Activated CD8-positive, alpha-beta T cell treated with anti-CD3 and anti-CD28 coated beads for 36 hours (primary cell): Measurements from ENCODE around the gene GMCL2. TPM values are rescaled to one million over a fixed set of nuclear protein-coding genes. Genes with fewer than 3 reads are reported as not detected.
A peak's percentile ranks its signal among the peaks of the same experiment; 100 is the strongest.

Experiments used
- ATAC-seq: fragments of 200-7000 bp; cut with Tn5 transposase; one replicate; pipeline ENCODE4 v1.10.0; 2021; ENCODE audit warnings: mild to moderate bottlenecking, moderate library complexity
- CTCF ChIA-PET: fragments of 350-600 bp; sonication (Branson Sonifier 250); formaldehyde crosslinking; loops from one replicate; lab custom pipeline; 2021; ENCODE audit warnings: antibody characterized with exemption; lab: Charles Lee
- POLR2A ChIA-PET: fragments of 350-600 bp; sonication (Branson Sonifier 250); formaldehyde crosslinking; loops from one replicate; lab custom pipeline; 2021; ENCODE audit warnings: antibody characterized with exemption; lab: Charles Lee
- DNase-seq: peaks from one replicate; pipeline ENCODE4 v3.0.0-alpha.2; 2020
- H3K27ac Mint-ChIP-seq: one replicate; pipeline ENCODE4 v1.8.0; 2021; ENCODE audit warnings: mild to moderate bottlenecking, mixed read lengths
- H3K27me3 Mint-ChIP-seq: one replicate; pipeline ENCODE4 v1.8.0; 2021; ENCODE audit warnings: mixed read lengths
- H3K36me3 Mint-ChIP-seq: one replicate; pipeline ENCODE4 v1.8.0; 2021; ENCODE audit warnings: low read depth, mixed read lengths
- H3K4me1 Mint-ChIP-seq: one replicate; pipeline ENCODE4 v1.8.0; 2021; ENCODE audit warnings: low read depth, mixed read lengths
- H3K4me3 Mint-ChIP-seq: one replicate; pipeline ENCODE4 v1.8.0; 2021; ENCODE audit warnings: mild to moderate bottlenecking, moderate library complexity, mixed read lengths
- H3K9me3 Mint-ChIP-seq: one replicate; pipeline ENCODE4 v1.8.0; 2021; ENCODE audit warnings: mixed read lengths
- intact Hi-C: fragments of 100-400 bp; cut with micrococcal nuclease; formaldehyde crosslinking; loops from one replicate; pipeline ENCODE4 v1.10.0; 2022
- total RNA-seq, 2 experiments: library from RNA; stranded (reverse); gene quantifications; one replicate each; pipeline ENCODE4 v1.2.3, GENCODE V29; 2021
- TF ChIP-seq, protein P1 (sequence below): fragments of 200-600 bp; IDR thresholded peaks from one replicate; pipeline ENCODE4 v1.8.0; 2022; ENCODE audit warnings: antibody characterized with exemption, mild to moderate bottlenecking

The GMCL2 gene
- total RNA-seq, 2 experiments from 2014 or later = not detected

GRCh38 chr5:178234750-178235587, 47.8 kb upstream of the GMCL2 start:
- peak; percentile 95 for DNase-seq
- no peaks in the 10 kb centered on the region for H3K27me3 Mint-ChIP-seq
- H3K4me3 Mint-ChIP-seq = no peak overlapping the region
- CTCF ChIA-PET = interaction anchor here (0.6 to 3.3 kb wide), 16 partner anchors 9 to 649 kb away, joined by 3 to 40 read pairs (median 4); no protein-coding TSS in a partner anchor
- intact Hi-C loops = no loop called here
- peaks cover 20% of the 10 kb centered on the region for H3K36me3 Mint-ChIP-seq
- peak; percentile 34 for ATAC-seq
- POLR2A ChIA-PET = interaction anchor here (0.9 to 21.3 kb wide), 4 partner anchors 10 to 48 kb away, joined by 3 to 431 read pairs (median 3); partner anchors contain the start of gene HNRNPAB
- peaks cover 60% of the 10 kb centered on the region for H3K4me1 Mint-ChIP-seq
- H3K27ac Mint-ChIP-seq = no peak overlapping the region
- TF ChIP-seq, protein P1, sequence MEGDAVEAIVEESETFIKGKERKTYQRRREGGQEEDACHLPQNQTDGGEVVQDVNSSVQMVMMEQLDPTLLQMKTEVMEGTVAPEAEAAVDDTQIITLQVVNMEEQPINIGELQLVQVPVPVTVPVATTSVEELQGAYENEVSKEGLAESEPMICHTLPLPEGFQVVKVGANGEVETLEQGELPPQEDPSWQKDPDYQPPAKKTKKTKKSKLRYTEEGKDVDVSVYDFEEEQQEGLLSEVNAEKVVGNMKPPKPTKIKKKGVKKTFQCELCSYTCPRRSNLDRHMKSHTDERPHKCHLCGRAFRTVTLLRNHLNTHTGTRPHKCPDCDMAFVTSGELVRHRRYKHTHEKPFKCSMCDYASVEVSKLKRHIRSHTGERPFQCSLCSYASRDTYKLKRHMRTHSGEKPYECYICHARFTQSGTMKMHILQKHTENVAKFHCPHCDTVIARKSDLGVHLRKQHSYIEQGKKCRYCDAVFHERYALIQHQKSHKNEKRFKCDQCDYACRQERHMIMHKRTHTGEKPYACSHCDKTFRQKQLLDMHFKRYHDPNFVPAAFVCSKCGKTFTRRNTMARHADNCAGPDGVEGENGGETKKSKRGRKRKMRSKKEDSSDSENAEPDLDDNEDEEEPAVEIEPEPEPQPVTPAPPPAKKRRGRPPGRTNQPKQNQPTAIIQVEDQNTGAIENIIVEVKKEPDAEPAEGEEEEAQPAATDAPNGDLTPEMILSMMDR = peak; percentile 92
- H3K9me3 Mint-ChIP-seq = no peaks in the 10 kb centered on the region

DNA sequence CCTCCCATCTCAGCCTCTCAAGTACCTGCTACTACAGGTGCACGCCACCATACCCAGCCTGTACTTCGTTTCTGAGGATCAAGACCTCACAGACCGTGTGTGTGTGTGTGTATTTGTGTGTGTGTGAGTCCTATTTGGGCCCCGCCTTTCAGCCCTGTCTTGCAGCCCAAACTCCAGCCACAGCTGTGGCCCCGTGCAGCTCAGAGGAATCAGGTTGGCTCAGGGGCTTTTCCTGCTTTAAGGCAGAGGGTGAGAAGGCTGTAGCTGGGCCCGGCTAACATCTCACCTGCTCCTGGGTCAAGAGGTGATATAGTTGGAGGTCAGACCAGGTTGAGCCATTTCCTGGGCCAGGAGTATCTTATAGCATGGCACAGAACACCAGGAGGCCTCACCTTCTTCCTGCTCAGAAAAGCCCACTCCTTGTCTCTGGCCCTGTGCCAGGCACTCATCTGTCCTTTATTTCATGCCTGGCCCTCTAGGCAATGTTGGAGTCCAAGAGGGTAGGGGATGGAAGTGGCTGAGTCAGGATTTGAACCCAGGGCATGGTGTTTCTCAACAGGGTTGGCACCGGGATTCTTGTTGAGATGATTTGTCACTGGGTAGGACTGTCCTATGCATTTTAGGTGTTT, 47.1 kb upstream of the GMCL2 start:
- no peak overlapping the region for H3K27ac Mint-ChIP-seq
- POLR2A ChIA-PET = interaction anchor here (0.9 to 21.3 kb wide), 4 partner anchors 9 to 49 kb away, joined by 3 to 431 read pairs (median 3); partner anchors contain the start of gene HNRNPAB
- no peaks in the 10 kb centered on the region for H3K9me3 Mint-ChIP-seq
- CTCF ChIA-PET = interaction anchor here (0.6 to 3.3 kb wide), 15 partner anchors 8 to 650 kb away, joined by 3 to 40 read pairs (median 4); no protein-coding TSS in a partner anchor
- TF ChIP-seq, protein P1 = no peak
- no peak for DNase-seq
- no peak for ATAC-seq
- peaks cover 27% of the 10 kb centered on the region for H3K36me3 Mint-ChIP-seq
- no peaks in the 10 kb centered on the region for H3K27me3 Mint-ChIP-seq
- intact Hi-C loops = no loop called here
- peaks cover 62% of the 10 kb centered on the region for H3K4me1 Mint-ChIP-seq
- H3K4me3 Mint-ChIP-seq = no peak overlapping the region

GRCh38 chr5:178232920-178233429, 45.8 kb upstream of the GMCL2 start:
- H3K4me1 Mint-ChIP-seq = peaks cover 58% of the 10 kb centered on the region
- ATAC-seq (no peak), DNase-seq (no peak)
- H3K27ac Mint-ChIP-seq = peak overlapping the region; percentile 82
- no peaks in the 10 kb centered on the region for H3K27me3 Mint-ChIP-seq
- TF ChIP-seq, protein P1 = no peak
- ChIA-PET CTCF (no interaction called here), POLR2A (interaction anchor here (3.3 to 21.3 kb wide), 2 partner anchors 11 to 21 kb away, joined by 20 to 431 read pairs; partner anchors contain the start of gene HNRNPAB)
- peak overlapping the region; percentile 91 for H3K4me3 Mint-ChIP-seq
- H3K9me3 Mint-ChIP-seq = no peaks in the 10 kb centered on the region
- intact Hi-C loops = no loop called here
- peaks cover 38% of the 10 kb centered on the region for H3K36me3 Mint-ChIP-seq

GRCh38 chr5:178232124-178232919, 45.2 kb upstream of the GMCL2 start, which contains the start of gene PHYKPL:
Gene PHYKPL, minus strand, starts transcription at chr5:178232802. Its CDS starts 252 bp downstream, at chr5:178232550.
- TF ChIP-seq, protein P1 = no peak
- H3K4me3 Mint-ChIP-seq = peak within 1 kb of the TSS; percentile 91
- no peaks in the 10 kb centered on the region for H3K27me3 Mint-ChIP-seq
- intact Hi-C loops = no loop called here
- peak; percentile 74 for DNase-seq
- H3K4me1 Mint-ChIP-seq = peaks cover 58% of the 10 kb centered on the region
- peaks cover 44% of the 10 kb centered on the region for H3K36me3 Mint-ChIP-seq
- peak; percentile 64 for ATAC-seq
- ChIA-PET CTCF (interaction anchor here (1.0 to 1.5 kb wide), 2 partner anchors 15 to 358 kb away, joined by 3 read pairs; partner anchors contain the start of gene COL23A1), POLR2A (interaction anchor here (0.7 to 21.3 kb wide), 3 partner anchors 9 to 20 kb away, joined by 3 to 431 read pairs (median 20); partner anchors contain the start of gene HNRNPAB)
- peak within 1 kb of the TSS; percentile 87 for H3K27ac Mint-ChIP-seq
- no peaks in the 10 kb centered on the region for H3K9me3 Mint-ChIP-seq
